ENCODE results near the gene DZIP3.

DNA sequence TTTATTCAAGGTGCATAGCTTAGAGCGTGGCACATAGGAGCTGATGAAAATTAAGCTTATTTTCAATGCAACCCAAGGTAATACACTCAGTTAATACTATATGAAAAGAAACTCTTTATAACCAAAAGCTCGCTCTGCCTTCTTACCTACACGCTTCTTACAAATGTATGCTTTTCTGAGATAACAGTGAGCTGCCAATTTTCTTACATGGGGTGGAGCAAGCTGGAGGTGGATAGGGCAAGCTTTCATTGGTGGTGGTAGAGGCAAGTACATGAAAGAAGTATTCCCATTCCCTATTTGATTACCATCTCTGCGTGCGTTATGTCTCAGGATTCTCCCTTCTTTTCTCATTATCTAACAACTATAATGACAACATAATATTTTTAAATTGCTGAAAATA is 8.9 kb downstream of the DZIP3 start:
- TF ChIP-seq, protein P1, sequence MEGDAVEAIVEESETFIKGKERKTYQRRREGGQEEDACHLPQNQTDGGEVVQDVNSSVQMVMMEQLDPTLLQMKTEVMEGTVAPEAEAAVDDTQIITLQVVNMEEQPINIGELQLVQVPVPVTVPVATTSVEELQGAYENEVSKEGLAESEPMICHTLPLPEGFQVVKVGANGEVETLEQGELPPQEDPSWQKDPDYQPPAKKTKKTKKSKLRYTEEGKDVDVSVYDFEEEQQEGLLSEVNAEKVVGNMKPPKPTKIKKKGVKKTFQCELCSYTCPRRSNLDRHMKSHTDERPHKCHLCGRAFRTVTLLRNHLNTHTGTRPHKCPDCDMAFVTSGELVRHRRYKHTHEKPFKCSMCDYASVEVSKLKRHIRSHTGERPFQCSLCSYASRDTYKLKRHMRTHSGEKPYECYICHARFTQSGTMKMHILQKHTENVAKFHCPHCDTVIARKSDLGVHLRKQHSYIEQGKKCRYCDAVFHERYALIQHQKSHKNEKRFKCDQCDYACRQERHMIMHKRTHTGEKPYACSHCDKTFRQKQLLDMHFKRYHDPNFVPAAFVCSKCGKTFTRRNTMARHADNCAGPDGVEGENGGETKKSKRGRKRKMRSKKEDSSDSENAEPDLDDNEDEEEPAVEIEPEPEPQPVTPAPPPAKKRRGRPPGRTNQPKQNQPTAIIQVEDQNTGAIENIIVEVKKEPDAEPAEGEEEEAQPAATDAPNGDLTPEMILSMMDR (IDR thresholded peaks at IDR 0.05; ENCODE audit: low read depth, low read length), result no peak
- TF ChIP-seq POLR2A (IDR thresholded peaks at IDR 0.05; ENCODE audit: extremely low read depth, insufficient read length) (no peak), MYC (IDR thresholded peaks at IDR 0.05; ENCODE audit: low read depth, low read length) (no peak)
